GM12873 (cell line): ENCODE results near the gene VTI1B.

Source experiments
- CTCF ChIP-seq: IDR thresholded peaks from 2 replicates; pipeline ENCODE4 v1.5.1; 2012; ENCODE audit warnings: low read depth, mild to moderate bottlenecking, moderate library complexity, low read length, control low read depth; ENCODE audit not compliant: insufficient read depth; ENCODE audit errors: missing control alignments

The VTI1B gene

GRCh38 chr14:67607646-67608045 is 66.8 kb downstream of the VTI1B start:
- no peak for TF ChIP-seq CTCF

DNA sequence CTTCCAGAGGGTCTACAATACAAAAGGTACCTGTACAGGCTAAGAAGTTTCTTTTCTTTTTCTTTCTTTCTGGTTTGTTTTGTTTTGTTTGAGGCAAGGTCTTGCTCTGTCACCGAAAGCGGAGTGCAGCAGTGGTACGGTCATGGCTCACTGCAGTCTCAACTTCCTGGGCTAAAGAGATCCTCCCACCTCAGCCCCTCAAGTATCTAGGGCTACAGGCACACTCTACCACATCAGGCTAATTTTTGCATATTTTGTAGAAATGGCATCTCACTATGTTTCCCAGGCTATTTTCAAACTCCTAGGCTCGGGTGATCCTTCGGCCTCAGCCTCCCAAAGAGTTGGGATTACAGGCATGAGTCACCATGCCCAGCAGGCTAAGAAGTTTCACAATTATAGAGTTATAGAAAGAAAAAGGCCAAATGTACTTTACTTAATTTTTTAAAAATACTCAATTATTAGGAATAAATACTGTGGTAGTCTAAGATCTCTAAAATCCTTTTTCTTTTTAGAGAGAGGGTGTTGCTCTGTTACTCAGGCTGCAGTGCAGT is 71.4 kb downstream of the VTI1B start:
- no peak for TF ChIP-seq CTCF

DNA sequence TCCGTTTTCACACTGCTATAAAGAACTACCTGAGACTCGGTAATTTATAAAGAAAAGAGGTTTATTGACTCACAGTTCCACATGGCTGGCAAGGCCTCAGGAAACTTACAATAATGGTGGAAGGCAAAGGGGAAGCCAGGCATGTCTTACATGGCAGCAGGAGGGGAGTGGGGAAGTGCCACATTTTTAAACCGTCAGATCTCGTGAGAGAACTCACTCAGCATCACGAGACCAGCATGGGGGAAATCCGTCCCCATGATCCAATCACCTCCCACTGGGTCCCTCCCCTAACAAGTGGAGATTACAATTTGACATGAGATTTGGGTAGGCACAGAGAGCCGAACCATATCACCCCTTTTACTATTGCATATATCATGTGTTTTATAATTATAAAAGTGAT is 72.4 kb downstream of the VTI1B start:
- no peak for TF ChIP-seq CTCF

- peak; percentile 69 for TF ChIP-seq CTCF
Observed at GRCh38 chr14:67599698-67600561, 74.5 kb downstream of the VTI1B start, which contains the start of gene PIGH. TSS of gene PIGH (minus strand) at chr14:67600268. CDS start at chr14:67600203, 65 bp downstream.
